DND-41 (cell line): ENCODE measurements around the gene PRDX5.

Experiments used
- CTCF ChIP-seq: IDR thresholded peaks from 2 replicates; pipeline ENCODE4 v1.5.1; 2012; ENCODE audit warnings: borderline replicate concordance, low read length, moderate library complexity, mild to moderate bottlenecking; ENCODE audit not compliant: poor library complexity, severe bottlenecking; ENCODE audit errors: extremely low read depth
- EZH2 ChIP-seq: IDR thresholded peaks from 3 replicates; pipeline ENCODE4 v1.6.1; 2012; ENCODE audit warnings: borderline replicate concordance, low read depth, mild to moderate bottlenecking, moderate library complexity, low read length, inconsistent platforms; ENCODE audit not compliant: severe bottlenecking

- TF ChIP-seq CTCF, result no peak
- TF ChIP-seq EZH2, result no peak
These were observed 20.8 kb downstream of the PRDX5 start for GRCh38 chr11:64338716-64339115.
